Uterus (tissue), 2 donors: ENCODE results near the gene PTRH2.

Source experiments
- POLR2A ChIP-seq, 2 donors: fragments of 450-650 bp; IDR thresholded peaks; one replicate each; pipeline ENCODE4 v1.6.1; 2016; ENCODE audit warnings: antibody characterized with exemption in 2 of 2, mild to moderate bottlenecking in 1 of 2, moderate library complexity in 1 of 2
- TF ChIP-seq, protein P1 (sequence below), 4 experiments: fragments of 200-600 bp in 2 of 4; fragments of 450-650 bp in 2 of 4; sonication (generic) in 2 of 4; IDR thresholded peaks; one replicate each; pipeline ENCODE4 v1.5.1; 2016 to 2019; ENCODE audit warnings: antibody characterized with exemption in 4 of 4, mild to moderate bottlenecking in 2 of 4, moderate library complexity in 1 of 4

DNA sequence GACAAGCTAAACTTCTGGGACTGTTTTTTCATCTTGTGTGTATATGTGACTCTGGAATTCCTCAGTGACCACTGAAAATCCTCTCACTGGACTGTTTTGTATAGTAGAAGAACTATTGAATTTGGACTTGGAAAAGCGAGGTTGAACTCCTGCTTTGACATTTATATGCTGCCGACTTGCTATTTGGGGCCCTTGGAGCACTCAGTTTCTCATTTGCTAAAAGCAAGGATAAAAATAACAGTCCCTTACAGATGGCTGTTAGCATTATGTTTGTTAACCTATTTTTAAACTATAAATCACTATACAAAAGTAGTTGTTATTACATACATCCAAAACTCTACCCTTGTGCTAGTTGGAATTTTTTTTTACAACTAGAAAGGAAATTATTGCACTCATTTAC lies 9.2 kb upstream of the PTRH2 start:
- TF ChIP-seq, protein P1, sequence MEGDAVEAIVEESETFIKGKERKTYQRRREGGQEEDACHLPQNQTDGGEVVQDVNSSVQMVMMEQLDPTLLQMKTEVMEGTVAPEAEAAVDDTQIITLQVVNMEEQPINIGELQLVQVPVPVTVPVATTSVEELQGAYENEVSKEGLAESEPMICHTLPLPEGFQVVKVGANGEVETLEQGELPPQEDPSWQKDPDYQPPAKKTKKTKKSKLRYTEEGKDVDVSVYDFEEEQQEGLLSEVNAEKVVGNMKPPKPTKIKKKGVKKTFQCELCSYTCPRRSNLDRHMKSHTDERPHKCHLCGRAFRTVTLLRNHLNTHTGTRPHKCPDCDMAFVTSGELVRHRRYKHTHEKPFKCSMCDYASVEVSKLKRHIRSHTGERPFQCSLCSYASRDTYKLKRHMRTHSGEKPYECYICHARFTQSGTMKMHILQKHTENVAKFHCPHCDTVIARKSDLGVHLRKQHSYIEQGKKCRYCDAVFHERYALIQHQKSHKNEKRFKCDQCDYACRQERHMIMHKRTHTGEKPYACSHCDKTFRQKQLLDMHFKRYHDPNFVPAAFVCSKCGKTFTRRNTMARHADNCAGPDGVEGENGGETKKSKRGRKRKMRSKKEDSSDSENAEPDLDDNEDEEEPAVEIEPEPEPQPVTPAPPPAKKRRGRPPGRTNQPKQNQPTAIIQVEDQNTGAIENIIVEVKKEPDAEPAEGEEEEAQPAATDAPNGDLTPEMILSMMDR (IDR thresholded peaks at IDR 0.05) = no peak
- no peak for TF ChIP-seq POLR2A (IDR thresholded peaks at IDR 0.05)
